SK-N-SH (cell line): ENCODE data around the gene SLC24A3. TPM values are rescaled to one million over a fixed set of nuclear protein-coding genes. Genes with fewer than 3 reads are reported as not detected.

Source experiments
- CTCF ChIA-PET: fragments of 300-600, 350-600 bp; formaldehyde crosslinking; extraction: SDS; loops from one replicate; lab custom pipeline; 2021; lab: Yijun Ruan, JAX
- POLR2A ChIA-PET: fragments of 350-600 bp; sonication (Branson Sonifier 250); formaldehyde crosslinking; extraction: SDS; loops from one replicate; lab custom pipeline; 2020; ENCODE audit warnings: antibody characterized with exemption, inconsistent platforms; lab: Yijun Ruan, JAX
- DNase-seq: peaks from one replicate; pipeline ENCODE4 v3.0.0; 2012
- H2AFZ ChIP-seq: fragments of 200-600 bp; sonication (generic); 2 replicates; pipeline ENCODE4 v1.8.1; 2016; ENCODE audit warnings: antibody characterized with exemption, mild to moderate bottlenecking, low read depth
- H3F3A ChIP-seq: fragments of 200-600 bp; sonication (generic); replicated peaks from 2 replicates; pipeline ENCODE3; 2016; ENCODE audit warnings: antibody characterized with exemption, mild to moderate bottlenecking; ENCODE audit not compliant: insufficient read depth
- H3K27ac ChIP-seq, 2 experiments: fragments of 200-500 bp in 1 of 2; fragments of 200-600 bp in 1 of 2; sonication (Bioruptor generic) in 1 of 2; sonication (generic), shearing (Covaris generic) in 1 of 2; 2 replicates each; pipeline versions ENCODE4 v1.5.1 to v1.6.1; 2014 to 2016; ENCODE audit warnings: low read depth in 2 of 2, inconsistent platforms in 1 of 2, low read length in 1 of 2, mild to moderate bottlenecking in 1 of 2, mixed read lengths in 1 of 2
- H3K27me3 ChIP-seq: fragments of 200-600 bp; sonication (generic), shearing (Covaris generic); 2 replicates; pipeline ENCODE4 v1.6.1; 2016; ENCODE audit warnings: mixed run types; ENCODE audit not compliant: insufficient read depth
- H3K36me3 ChIP-seq, 2 experiments: fragments of 200-500 bp in 1 of 2; fragments of 200-600 bp in 1 of 2; sonication (Bioruptor generic) in 1 of 2; sonication (generic) in 1 of 2; replicated peaks in 1 of 2; 2 replicates each; pipeline versions ENCODE3 to v1.5.1; 2014 to 2016; ENCODE audit warnings: low read length in 1 of 2, mild to moderate bottlenecking in 1 of 2; ENCODE audit not compliant: insufficient read depth in 2 of 2, control insufficient read depth in 1 of 2
- H3K4me1 ChIP-seq, 2 experiments: fragments of 200-500 bp in 1 of 2; fragments of 200-600 bp in 1 of 2; sonication (Bioruptor generic) in 1 of 2; sonication (generic), shearing (Covaris generic) in 1 of 2; 2 replicates each; pipeline versions ENCODE4 v1.5.1 to v1.6.1; 2014 to 2016; ENCODE audit warnings: low read depth in 1 of 2, low read length in 1 of 2, mixed run types in 1 of 2; ENCODE audit not compliant: insufficient read depth in 2 of 2, control insufficient read depth in 1 of 2
- H3K4me2 ChIP-seq: fragments of 200-600 bp; sonication (generic), shearing (Covaris generic); 2 replicates; pipeline ENCODE4 v1.6.1; 2017; ENCODE audit warnings: mixed run types
- H3K4me3 ChIP-seq, 2 experiments: fragments of 200-500 bp in 1 of 2; fragments of 200-600 bp in 1 of 2; sonication (Bioruptor generic) in 1 of 2; sonication (generic), shearing (Covaris generic) in 1 of 2; 2 replicates each; pipeline versions ENCODE4 v1.5.1 to v1.8.1; 2014 to 2016; ENCODE audit warnings: low read depth in 2 of 2, inconsistent platforms in 1 of 2, low read length in 1 of 2, mild to moderate bottlenecking in 1 of 2, mixed read lengths in 1 of 2, moderate library complexity in 1 of 2
- H3K79me2 ChIP-seq: fragments of 200-600 bp; sonication (generic); 2 replicates; pipeline ENCODE4 v1.8.1; 2017; ENCODE audit warnings: mild to moderate bottlenecking; ENCODE audit not compliant: insufficient read depth
- H3K9ac ChIP-seq: fragments of 200-600 bp; sonication (generic); 2 replicates; pipeline ENCODE4 v1.6.1; 2017; ENCODE audit warnings: mixed run types
- H3K9me2 ChIP-seq: fragments of 200-600 bp; sonication (generic); 2 replicates; pipeline ENCODE4 v1.6.1; 2017; ENCODE audit warnings: mixed run types
- H3K9me3 ChIP-seq: fragments of 200-600 bp; sonication (generic); 2 replicates; pipeline ENCODE4 v1.6.1; 2017; ENCODE audit warnings: mixed run types, mild to moderate bottlenecking, moderate library complexity
- H4K20me1 ChIP-seq: fragments of 200-600 bp; sonication (generic); 2 replicates; pipeline ENCODE4 v1.6.1; 2017; ENCODE audit warnings: mild to moderate bottlenecking, mixed run types; ENCODE audit not compliant: insufficient read depth
- CHD2 ChIP-seq: fragments of 150-350 bp; IDR thresholded peaks from 2 replicates; pipeline ENCODE4 v1.6.1; 2018; ENCODE audit warnings: low read length; ENCODE audit not compliant: partially characterized antibody
- ELF1 ChIP-seq: IDR thresholded peaks from 2 replicates; pipeline ENCODE4 v1.4.0; 2012
- FOSL2 ChIP-seq: IDR thresholded peaks from 2 replicates; pipeline ENCODE4 v1.4.0; 2012; ENCODE audit warnings: low read depth, mild to moderate bottlenecking, moderate library complexity, borderline replicate concordance
- GATA2 ChIP-seq: sonication (generic); formaldehyde crosslinking; IDR thresholded peaks from 2 replicates; pipeline ENCODE4 v1.5.0; 2020; ENCODE audit warnings: mild to moderate bottlenecking, missing genetic modification reagents
- MXI1 ChIP-seq: IDR thresholded peaks from 2 replicates; pipeline ENCODE4 v1.6.1; 2012; ENCODE audit warnings: mild to moderate bottlenecking, low read depth, low read length, improper control_type of control experiment
- RAD21 ChIP-seq: IDR thresholded peaks from 2 replicates; pipeline ENCODE4 v1.6.1; 2012; ENCODE audit warnings: mild to moderate bottlenecking, low read length
- RCOR1 ChIP-seq: fragments of 150-350 bp; IDR thresholded peaks from 2 replicates; pipeline ENCODE4 v1.6.1; 2017; ENCODE audit warnings: antibody characterized with exemption, low read length
- SIN3A ChIP-seq: IDR thresholded peaks from 2 replicates; pipeline ENCODE4 v1.6.1; 2012; ENCODE audit warnings: low read depth, mild to moderate bottlenecking, low read length, moderate library complexity, borderline replicate concordance
- SMC3 ChIP-seq: IDR thresholded peaks from 2 replicates; pipeline ENCODE4 v1.6.1; 2012; ENCODE audit warnings: low read depth, low read length, improper control_type of control experiment
- TAF1 ChIP-seq: IDR thresholded peaks from 2 replicates; pipeline ENCODE4 v1.6.1; 2012; ENCODE audit warnings: low read depth, mild to moderate bottlenecking, low read length, moderate library complexity, borderline replicate concordance
- TEAD4 ChIP-seq: IDR thresholded peaks from 2 replicates; pipeline ENCODE4 v1.4.0; 2012; ENCODE audit warnings: mild to moderate bottlenecking, borderline replicate concordance; ENCODE audit not compliant: insufficient read depth
- WGBS: methylation state at CpG from one replicate; pipeline ENCODE4 v1.1.6; 2017; ENCODE audit warnings: low lambda C conversion rate; 5-methylcytosine and 5-hydroxymethylcytosine counted together
- polyA plus RNA-seq, 3 experiments: library from polyadenylated mRNA; depleted of rRNA; stranded (reverse); fragments of >200 nt; gene quantifications; 2 replicates each; pipeline ENCODE4 v1.2.3, GENCODE V29; 2012
- TF ChIP-seq, protein P1 (sequence below): IDR thresholded peaks from 2 replicates; pipeline ENCODE4 v1.4.0; 2012; ENCODE audit warnings: low read depth, borderline replicate concordance
- TF ChIP-seq, protein P2 (sequence below): IDR thresholded peaks from 2 replicates; pipeline ENCODE4 v1.4.0; 2012; ENCODE audit warnings: low read depth
- TF ChIP-seq, protein P3 (sequence below): fragments of 150-350 bp; IDR thresholded peaks from 2 replicates; pipeline ENCODE4 v1.6.1; 2016; ENCODE audit warnings: mild to moderate bottlenecking, low read depth, low read length

SLC24A3 gene
- polyA plus RNA-seq, 1 of the 3 experiments (the other 2 are of a cell fraction) = not detected

DNA sequence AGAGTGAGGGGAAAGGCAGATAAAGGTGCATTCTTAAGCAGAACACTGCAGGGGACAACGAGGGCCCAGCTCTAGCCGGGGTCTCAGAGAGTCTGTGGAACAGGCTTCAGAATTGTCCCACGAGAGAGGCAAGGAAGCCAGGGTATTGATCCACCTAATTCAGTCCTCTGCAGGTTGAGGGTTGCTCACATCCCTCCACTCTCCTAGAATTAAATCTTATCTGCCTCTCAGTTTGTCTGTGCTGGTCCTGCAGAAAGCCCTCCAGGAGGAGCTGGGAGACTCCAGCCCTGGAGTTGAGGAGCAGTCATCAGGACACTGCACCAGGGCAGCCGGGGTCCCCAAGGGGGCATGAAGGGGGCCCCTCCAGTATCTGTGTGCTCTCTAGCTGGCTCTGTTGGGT is 39.1 kb downstream of the SLC24A3 start:
- DNase-seq = no peak
- Histone ChIP-seq H2AFZ (no peak overlapping the region), H3K27me3 (peaks cover 4% of the 10 kb centered on the region; the same call in 1 of the 2 replicates), H3K9me2 (no peaks in the 10 kb centered on the region), H3K27ac (no peak overlapping the region), H3K9ac (no peak overlapping the region), H3F3A (no peaks in the 10 kb centered on the region), H3K4me2 (no peak overlapping the region), H3K36me3 (no peaks in the 10 kb centered on the region), H3K4me3 (no peak overlapping the region), H3K4me1 (peaks cover 0 to 3% of the 10 kb centered on the region in 2 experiments; a peak in 1 of 4 replicates), H3K79me2 (no peaks in the 10 kb centered on the region), H4K20me1 (no peaks in the 10 kb centered on the region), H3K9me3 (no peaks in the 10 kb centered on the region)
- ChIA-PET CTCF (interaction anchor here (1.6 kb wide), 1 partner anchor 46 kb away, joined by 4 read pairs; no protein-coding TSS in a partner anchor), POLR2A (no interaction called here)
- TF ChIP-seq SMC3 (no peak), TEAD4 (no peak)
- TF ChIP-seq, protein P1, sequence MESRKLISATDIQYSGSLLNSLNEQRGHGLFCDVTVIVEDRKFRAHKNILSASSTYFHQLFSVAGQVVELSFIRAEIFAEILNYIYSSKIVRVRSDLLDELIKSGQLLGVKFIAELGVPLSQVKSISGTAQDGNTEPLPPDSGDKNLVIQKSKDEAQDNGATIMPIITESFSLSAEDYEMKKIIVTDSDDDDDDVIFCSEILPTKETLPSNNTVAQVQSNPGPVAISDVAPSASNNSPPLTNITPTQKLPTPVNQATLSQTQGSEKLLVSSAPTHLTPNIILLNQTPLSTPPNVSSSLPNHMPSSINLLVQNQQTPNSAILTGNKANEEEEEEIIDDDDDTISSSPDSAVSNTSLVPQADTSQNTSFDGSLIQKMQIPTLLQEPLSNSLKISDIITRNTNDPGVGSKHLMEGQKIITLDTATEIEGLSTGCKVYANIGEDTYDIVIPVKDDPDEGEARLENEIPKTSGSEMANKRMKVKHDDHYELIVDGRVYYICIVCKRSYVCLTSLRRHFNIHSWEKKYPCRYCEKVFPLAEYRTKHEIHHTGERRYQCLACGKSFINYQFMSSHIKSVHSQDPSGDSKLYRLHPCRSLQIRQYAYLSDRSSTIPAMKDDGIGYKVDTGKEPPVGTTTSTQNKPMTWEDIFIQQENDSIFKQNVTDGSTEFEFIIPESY = no peak
- WGBS = 11% methylated on average over 3 of the region's 4 CpGs

DNA sequence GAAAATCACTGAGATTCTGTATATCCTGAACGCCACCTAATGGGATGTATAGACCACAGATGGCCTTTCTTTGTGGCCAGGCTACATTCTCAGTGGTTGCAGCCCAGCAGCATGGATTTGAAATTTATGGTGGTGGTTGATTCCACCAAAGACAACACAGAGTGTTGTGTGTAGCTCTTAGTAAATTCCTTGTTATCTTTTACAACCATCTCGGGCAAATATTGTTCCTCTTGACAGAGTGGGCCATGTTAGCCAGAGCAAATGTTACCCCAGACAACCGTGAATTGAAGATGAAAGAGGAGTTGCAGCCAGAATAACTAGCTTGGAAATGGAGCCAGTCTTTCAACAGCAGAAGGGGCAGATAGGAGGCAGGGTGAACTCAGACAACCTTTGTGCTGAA is 39.5 kb downstream of the SLC24A3 start:
- H3K4me1 ChIP-seq = peaks cover 0 to 3% of the 10 kb centered on the region in 2 experiments; a peak in 1 of 4 replicates
- no peak overlapping the region for H3K4me2 ChIP-seq
- no peak for DNase-seq
- no peaks in the 10 kb centered on the region for H3K9me3 ChIP-seq
- H3K4me3 ChIP-seq = no peak overlapping the region
- H3F3A ChIP-seq = no peaks in the 10 kb centered on the region
- no peak overlapping the region for H3K9ac ChIP-seq
- TF ChIP-seq TAF1 = no peak
- TF ChIP-seq ELF1 = no peak
- no peak for TF ChIP-seq SIN3A
- no peak for TF ChIP-seq CHD2
- TF ChIP-seq, protein P2, sequence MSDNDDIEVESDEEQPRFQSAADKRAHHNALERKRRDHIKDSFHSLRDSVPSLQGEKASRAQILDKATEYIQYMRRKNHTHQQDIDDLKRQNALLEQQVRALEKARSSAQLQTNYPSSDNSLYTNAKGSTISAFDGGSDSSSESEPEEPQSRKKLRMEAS = no peak
- TF ChIP-seq RAD21 = no peak
- no peak for TF ChIP-seq RCOR1
- no peak for TF ChIP-seq GATA2
- TF ChIP-seq MXI1 = no peak
- TF ChIP-seq FOSL2 = no peak
- TF ChIP-seq, protein P3, sequence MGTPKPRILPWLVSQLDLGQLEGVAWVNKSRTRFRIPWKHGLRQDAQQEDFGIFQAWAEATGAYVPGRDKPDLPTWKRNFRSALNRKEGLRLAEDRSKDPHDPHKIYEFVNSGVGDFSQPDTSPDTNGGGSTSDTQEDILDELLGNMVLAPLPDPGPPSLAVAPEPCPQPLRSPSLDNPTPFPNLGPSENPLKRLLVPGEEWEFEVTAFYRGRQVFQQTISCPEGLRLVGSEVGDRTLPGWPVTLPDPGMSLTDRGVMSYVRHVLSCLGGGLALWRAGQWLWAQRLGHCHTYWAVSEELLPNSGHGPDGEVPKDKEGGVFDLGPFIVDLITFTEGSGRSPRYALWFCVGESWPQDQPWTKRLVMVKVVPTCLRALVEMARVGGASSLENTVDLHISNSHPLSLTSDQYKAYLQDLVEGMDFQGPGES = no peak
- no peak for TF ChIP-seq TEAD4
- H3K27ac ChIP-seq = no peak overlapping the region
- H3K9me2 ChIP-seq = no peaks in the 10 kb centered on the region
- ChIA-PET CTCF (no interaction called here), POLR2A (no interaction called here)
- H3K36me3 ChIP-seq = no peaks in the 10 kb centered on the region
- peaks cover 4% of the 10 kb centered on the region; the same call in 1 of the 2 replicates for H3K27me3 ChIP-seq
- H4K20me1 ChIP-seq = no peaks in the 10 kb centered on the region
- WGBS = 12% methylated on average over 3 of the region's 3 CpGs
- no peaks in the 10 kb centered on the region for H3K79me2 ChIP-seq
- H2AFZ ChIP-seq = no peak overlapping the region
